IPS-18a (cell line): ENCODE results near the gene C2orf72.

Experiments
- H3K27ac ChIP-seq: one replicate; pipeline ENCODE4 v1.5.1; 2013; ENCODE audit warnings: low read length
- H3K27me3 ChIP-seq: one replicate; pipeline ENCODE4 v1.6.1; 2013; ENCODE audit warnings: mild to moderate bottlenecking, low read length; ENCODE audit not compliant: control insufficient read depth, insufficient read depth
- H3K36me3 ChIP-seq: one replicate; pipeline ENCODE4 v1.6.1; 2013; ENCODE audit warnings: low read depth, low read length; ENCODE audit not compliant: control insufficient read depth
- H3K4me1 ChIP-seq: one replicate; pipeline ENCODE4 v1.6.1; 2013; ENCODE audit warnings: low read depth, low read length; ENCODE audit not compliant: control insufficient read depth
- H3K4me3 ChIP-seq: one replicate; pipeline ENCODE4 v1.5.1; 2013; ENCODE audit warnings: low read length
- H3K9ac ChIP-seq: one replicate; pipeline ENCODE4 v1.6.1; 2013; ENCODE audit warnings: mild to moderate bottlenecking, low read length, moderate library complexity
- H3K9me3 ChIP-seq: one replicate; pipeline ENCODE4 v1.6.1; 2013; ENCODE audit warnings: low read depth, low read length; ENCODE audit not compliant: control insufficient read depth

Gene C2orf72

GRCh38 chr2:231036578-231037106, 681 bp upstream of the C2orf72 start:
- no peak overlapping the region for H3K27ac ChIP-seq
- H3K9ac ChIP-seq, result no peak overlapping the region
- no peaks in the 10 kb centered on the region for H3K9me3 ChIP-seq
- peaks cover 59% of the 10 kb centered on the region for H3K27me3 ChIP-seq
- H3K4me1 ChIP-seq, result no peaks in the 10 kb centered on the region
- H3K4me3 ChIP-seq, result no peak overlapping the region
- H3K36me3 ChIP-seq, result no peaks in the 10 kb centered on the region

DNA sequence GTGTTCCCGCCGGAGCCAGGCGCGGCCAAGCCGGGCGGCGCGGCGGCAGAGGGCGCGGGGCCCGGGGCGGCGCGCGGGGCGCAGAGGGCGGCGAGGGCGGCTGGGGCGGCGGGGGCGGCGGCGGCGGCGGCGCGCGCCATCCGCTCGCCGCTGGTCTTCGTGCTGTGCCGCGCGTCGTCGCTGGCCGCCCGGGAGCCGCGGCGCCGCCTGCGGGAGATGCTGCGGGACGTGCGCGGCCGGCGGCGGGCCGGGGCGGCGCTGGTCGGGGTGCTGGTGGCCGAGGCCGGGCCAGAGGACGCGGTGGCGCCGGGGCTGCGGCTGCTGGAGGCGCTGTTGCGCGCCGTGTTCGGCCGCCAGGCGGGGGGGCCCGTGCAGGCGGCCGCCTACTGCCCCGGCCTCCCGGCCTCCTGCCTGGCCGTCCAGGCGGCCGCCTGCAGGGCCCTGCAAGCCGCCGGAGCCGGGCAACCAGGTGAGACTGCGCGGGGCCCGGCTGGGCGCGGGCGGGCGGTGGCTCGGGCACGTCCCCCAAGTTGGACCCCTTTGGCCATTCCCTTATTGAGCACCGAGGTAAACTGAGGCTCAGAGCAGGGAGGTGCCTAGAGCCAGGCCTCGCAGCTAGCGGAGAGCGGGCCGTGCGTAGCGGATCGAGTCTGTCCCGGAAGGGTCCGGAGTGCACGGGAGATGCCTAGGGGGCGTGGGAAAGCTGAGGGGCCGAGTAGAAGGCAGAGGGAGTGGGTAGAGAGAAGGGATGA, 584 bp downstream of the C2orf72 start:
- Histone ChIP-seq H3K9ac (no peak overlapping the region), H3K9me3 (no peaks in the 10 kb centered on the region), H3K27ac (no peak overlapping the region), H3K4me3 (peak overlapping the region; percentile 52), H3K4me1 (no peaks in the 10 kb centered on the region), H3K36me3 (no peaks in the 10 kb centered on the region), H3K27me3 (peaks cover 59% of the 10 kb centered on the region)

DNA sequence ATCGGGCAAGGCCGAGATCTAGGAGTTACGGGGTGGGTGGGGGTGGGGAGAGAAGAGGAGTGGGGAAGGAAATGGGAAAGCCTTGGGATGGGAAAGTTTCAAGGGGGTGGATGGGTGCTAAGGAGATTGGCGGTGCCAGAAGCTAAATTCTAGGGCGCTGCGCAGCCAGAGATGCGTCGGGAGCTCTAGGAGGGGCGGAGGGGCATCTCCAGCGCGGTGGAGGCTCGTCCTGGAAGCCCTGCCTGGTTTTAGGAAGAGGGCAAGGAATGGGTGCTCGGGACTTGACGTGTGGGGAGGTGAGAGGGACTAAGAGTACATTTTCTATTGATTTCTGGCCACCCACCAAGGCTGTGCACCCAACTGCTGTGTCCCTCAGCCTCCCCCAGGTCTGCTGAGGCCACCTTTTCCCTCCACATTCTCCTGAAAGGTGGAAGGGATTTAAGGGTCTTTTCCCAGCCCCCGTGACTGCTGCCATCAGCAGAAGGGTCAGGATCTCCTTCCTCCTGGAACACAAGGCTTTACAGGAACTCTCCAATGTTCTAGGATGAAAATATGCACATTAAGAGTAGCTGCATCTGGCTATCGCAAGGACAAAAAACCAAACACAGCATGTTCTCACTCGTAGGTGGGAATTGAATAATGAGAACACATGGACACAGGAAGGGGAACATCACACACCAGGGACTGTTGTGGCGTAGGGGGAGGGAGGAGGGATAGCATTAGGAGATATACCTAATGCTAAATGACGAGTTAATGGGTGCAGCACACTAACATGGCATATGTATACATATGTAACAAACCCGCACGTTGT, 1.4 kb downstream of the C2orf72 start:
- H3K27ac ChIP-seq, result no peak overlapping the region
- H3K27me3 ChIP-seq, result peaks cover 56% of the 10 kb centered on the region
- peak overlapping the region; percentile 52 for H3K4me3 ChIP-seq
- no peaks in the 10 kb centered on the region for H3K4me1 ChIP-seq
- H3K9ac ChIP-seq, result no peak overlapping the region
- H3K9me3 ChIP-seq, result no peaks in the 10 kb centered on the region
- H3K36me3 ChIP-seq, result no peaks in the 10 kb centered on the region

- H3K4me1 ChIP-seq, result no peaks in the 10 kb centered on the region
- no peaks in the 10 kb centered on the region for H3K36me3 ChIP-seq
- no peak overlapping the region for H3K4me3 ChIP-seq
- peaks cover 52% of the 10 kb centered on the region for H3K27me3 ChIP-seq
- no peak overlapping the region for H3K27ac ChIP-seq
- H3K9me3 ChIP-seq, result no peaks in the 10 kb centered on the region
- H3K9ac ChIP-seq, result no peak overlapping the region
Measured at GRCh38 chr2:231039294-231039664, 2.0 kb downstream of the C2orf72 start.

DNA sequence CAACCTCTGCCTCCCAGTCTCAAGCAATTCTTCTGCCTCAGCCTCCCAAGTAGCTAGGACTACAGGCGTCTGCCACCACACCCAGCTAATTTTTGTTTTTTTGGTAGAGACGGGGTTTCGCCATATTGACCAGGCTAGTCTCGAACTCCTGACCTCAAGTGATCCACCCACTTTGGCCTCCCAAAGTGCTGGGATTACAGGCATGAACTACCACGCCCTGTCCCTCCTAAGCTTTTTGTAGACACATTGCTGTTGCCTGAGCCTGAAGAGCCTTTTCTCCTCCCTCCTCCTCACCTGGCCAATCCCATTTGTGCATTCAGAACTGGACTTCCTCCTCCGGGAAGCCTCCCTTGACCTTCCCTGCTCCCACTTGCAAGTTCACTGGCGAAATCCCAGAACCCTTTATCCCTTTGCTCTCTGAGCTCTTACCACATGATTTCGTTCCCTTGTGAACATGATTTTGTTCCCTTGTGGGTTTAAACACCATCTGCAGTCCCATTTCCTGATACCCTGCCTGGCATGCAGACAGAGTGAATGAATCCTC, 2.6 kb downstream of the C2orf72 start:
- H3K36me3 ChIP-seq, result no peaks in the 10 kb centered on the region
- no peaks in the 10 kb centered on the region for H3K4me1 ChIP-seq
- H3K9ac ChIP-seq, result no peak overlapping the region
- H3K4me3 ChIP-seq, result no peak overlapping the region
- no peaks in the 10 kb centered on the region for H3K9me3 ChIP-seq
- peaks cover 48% of the 10 kb centered on the region for H3K27me3 ChIP-seq
- no peak overlapping the region for H3K27ac ChIP-seq

- no peaks in the 10 kb centered on the region for H3K4me1 ChIP-seq
- no peaks in the 10 kb centered on the region for H3K9me3 ChIP-seq
- H3K4me3 ChIP-seq, result no peak overlapping the region
- H3K9ac ChIP-seq, result no peak overlapping the region
- no peak overlapping the region for H3K27ac ChIP-seq
- no peaks in the 10 kb centered on the region for H3K36me3 ChIP-seq
- peaks cover 39% of the 10 kb centered on the region for H3K27me3 ChIP-seq
Measured at GRCh38 chr2:231041061-231041689, 3.9 kb downstream of the C2orf72 start.

GRCh38 chr2:231043796-231044195, 6.5 kb downstream of the C2orf72 start:
- H3K9ac ChIP-seq, result no peak overlapping the region
- H3K27me3 ChIP-seq, result peaks cover 18% of the 10 kb centered on the region
- H3K36me3 ChIP-seq, result no peaks in the 10 kb centered on the region
- no peaks in the 10 kb centered on the region for H3K9me3 ChIP-seq
- no peak overlapping the region for H3K4me3 ChIP-seq
- no peak overlapping the region for H3K27ac ChIP-seq
- H3K4me1 ChIP-seq, result no peaks in the 10 kb centered on the region

- Histone ChIP-seq H3K9ac (no peak overlapping the region), H3K27ac (no peak overlapping the region), H3K4me3 (no peak overlapping the region), H3K9me3 (no peaks in the 10 kb centered on the region), H3K4me1 (no peaks in the 10 kb centered on the region), H3K36me3 (no peaks in the 10 kb centered on the region), H3K27me3 (peaks cover 12% of the 10 kb centered on the region)
Measured at GRCh38 chr2:231046916-231047273, 9.6 kb downstream of the C2orf72 start.

GRCh38 chr2:231047274-231047922, 10.1 kb downstream of the C2orf72 start:
- Histone ChIP-seq H3K36me3 (no peaks in the 10 kb centered on the region), H3K4me3 (no peak overlapping the region), H3K4me1 (no peaks in the 10 kb centered on the region), H3K9me3 (no peaks in the 10 kb centered on the region), H3K27me3 (peaks cover 17% of the 10 kb centered on the region), H3K9ac (no peak overlapping the region), H3K27ac (no peak overlapping the region)

DNA sequence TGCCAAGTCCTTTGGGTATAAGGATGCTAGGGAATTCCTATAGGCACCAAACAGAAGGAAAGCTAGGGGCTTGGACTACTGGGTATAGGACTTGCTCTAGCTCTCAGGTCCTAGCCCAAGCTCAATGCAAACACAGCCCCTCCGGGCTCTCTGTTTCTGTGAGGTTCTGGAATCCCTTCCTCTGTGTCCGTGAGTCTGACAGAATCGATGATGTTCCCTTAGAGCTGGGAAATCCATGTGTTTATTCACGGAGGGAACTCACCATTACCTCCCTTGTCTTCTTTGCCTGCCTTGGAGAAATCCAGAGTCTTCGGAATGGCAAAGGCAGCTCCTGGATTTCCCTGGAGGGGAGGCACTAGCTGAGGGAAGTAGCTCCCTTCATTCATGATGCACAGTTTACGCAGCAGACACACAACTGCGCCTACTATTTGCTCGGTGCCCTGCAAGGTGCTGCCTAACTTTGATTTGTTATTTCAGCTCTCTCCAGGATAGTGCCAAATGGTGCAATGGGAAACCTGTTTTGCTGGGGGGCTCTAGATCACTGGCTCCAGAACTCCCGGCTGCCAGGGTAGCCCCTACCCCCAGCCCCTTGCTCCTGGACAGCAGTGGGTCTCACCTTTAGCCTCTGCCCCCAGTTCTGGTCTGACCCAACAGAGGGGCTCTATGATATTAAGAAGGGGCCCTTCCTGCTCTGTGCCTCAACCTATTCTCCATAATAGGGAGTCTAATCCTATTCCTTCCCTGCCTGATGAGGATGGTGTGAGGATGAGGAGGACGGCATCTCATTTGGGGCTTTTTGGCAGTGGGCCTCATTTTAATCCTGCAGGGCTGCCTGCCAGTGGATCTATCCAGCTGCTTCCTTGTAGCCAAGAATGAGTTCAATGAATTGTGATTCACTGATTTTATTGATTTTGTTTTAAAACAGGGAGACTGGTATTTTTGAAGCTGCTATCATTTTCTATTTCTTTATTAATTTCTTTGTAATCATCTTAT, 10.9 kb downstream of the C2orf72 start:
- Histone ChIP-seq H3K4me1 (no peaks in the 10 kb centered on the region), H3K9me3 (no peaks in the 10 kb centered on the region), H3K4me3 (no peak overlapping the region), H3K9ac (no peak overlapping the region), H3K27ac (no peak overlapping the region), H3K27me3 (peaks cover 23% of the 10 kb centered on the region), H3K36me3 (no peaks in the 10 kb centered on the region)
